Neural crest cell (in vitro differentiated cells): ENCODE measurements around the gene LIME1. TPM values are rescaled to one million over a fixed set of nuclear protein-coding genes. Genes with fewer than 3 reads are reported as not detected.
A peak's percentile ranks its signal among the peaks of the same experiment; 100 is the strongest.

Experiments used
- DNase-seq: peaks from one replicate; pipeline ENCODE4 v3.0.0; 2021; ENCODE audit warnings: low read depth, mixed read lengths, low spot score
- H3K27ac Mint-ChIP-seq: one replicate; pipeline ENCODE4 v1.8.0; 2021; ENCODE audit warnings: mild to moderate bottlenecking, mixed read lengths; ENCODE audit not compliant: unreplicated experiment
- H3K27me3 Mint-ChIP-seq: 2 replicates; pipeline ENCODE4 v1.8.0; 2021; ENCODE audit warnings: low read depth, mild to moderate bottlenecking, mixed read lengths
- H3K36me3 Mint-ChIP-seq: 2 replicates; pipeline ENCODE4 v1.8.0; 2021; ENCODE audit warnings: low read depth, mild to moderate bottlenecking, mixed read lengths
- H3K4me1 Mint-ChIP-seq: 2 replicates; pipeline ENCODE4 v1.8.0; 2021; ENCODE audit warnings: mixed read lengths
- H3K4me3 Mint-ChIP-seq: one replicate; pipeline ENCODE4 v1.8.0; 2021; ENCODE audit warnings: mild to moderate bottlenecking, mixed read lengths
- H3K9me3 Mint-ChIP-seq: 2 replicates; pipeline ENCODE4 v1.8.0; 2021; ENCODE audit warnings: mixed read lengths
- CTCF ChIP-seq: fragments of 200-600 bp; sonication (generic); conservative IDR thresholded peaks from 2 replicates; pipeline ENCODE4 v1.5.0; 2021; ENCODE audit warnings: antibody characterized with exemption, mild to moderate bottlenecking
- total RNA-seq: library from RNA; stranded (reverse); gene quantifications from 2 replicates; pipeline ENCODE4 v1.2.1, GENCODE V29; 2021

Gene LIME1
- total RNA-seq, 1 donor from 2014 or later, result 17.6 TPM

DNA sequence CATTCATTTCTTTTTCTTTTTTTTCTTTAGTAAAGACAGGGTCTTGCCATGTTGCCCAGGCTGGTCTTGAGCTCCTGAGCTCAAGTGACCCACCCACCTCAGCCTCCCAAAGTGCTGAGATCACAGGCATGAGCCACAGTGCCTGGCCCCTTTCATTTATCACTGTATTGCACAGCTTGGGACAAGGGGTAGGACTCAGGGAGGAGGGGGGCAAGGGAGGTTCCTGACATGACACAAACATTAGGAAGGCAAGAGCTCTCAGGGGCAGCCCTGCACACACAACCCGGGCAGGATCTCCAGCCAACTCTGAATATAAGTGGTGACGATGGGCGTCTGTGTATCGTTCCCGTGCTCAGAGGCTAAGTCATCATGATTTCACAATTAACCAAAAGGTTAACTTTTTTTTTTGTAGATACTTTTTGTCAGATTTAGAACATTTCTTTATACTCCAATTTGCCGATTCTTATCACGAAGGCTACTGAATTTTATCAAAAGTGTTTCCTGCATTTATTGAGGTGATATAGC is 23.0 kb downstream of the LIME1 start:
- no peak for DNase-seq
- no peak for TF ChIP-seq CTCF

DNA sequence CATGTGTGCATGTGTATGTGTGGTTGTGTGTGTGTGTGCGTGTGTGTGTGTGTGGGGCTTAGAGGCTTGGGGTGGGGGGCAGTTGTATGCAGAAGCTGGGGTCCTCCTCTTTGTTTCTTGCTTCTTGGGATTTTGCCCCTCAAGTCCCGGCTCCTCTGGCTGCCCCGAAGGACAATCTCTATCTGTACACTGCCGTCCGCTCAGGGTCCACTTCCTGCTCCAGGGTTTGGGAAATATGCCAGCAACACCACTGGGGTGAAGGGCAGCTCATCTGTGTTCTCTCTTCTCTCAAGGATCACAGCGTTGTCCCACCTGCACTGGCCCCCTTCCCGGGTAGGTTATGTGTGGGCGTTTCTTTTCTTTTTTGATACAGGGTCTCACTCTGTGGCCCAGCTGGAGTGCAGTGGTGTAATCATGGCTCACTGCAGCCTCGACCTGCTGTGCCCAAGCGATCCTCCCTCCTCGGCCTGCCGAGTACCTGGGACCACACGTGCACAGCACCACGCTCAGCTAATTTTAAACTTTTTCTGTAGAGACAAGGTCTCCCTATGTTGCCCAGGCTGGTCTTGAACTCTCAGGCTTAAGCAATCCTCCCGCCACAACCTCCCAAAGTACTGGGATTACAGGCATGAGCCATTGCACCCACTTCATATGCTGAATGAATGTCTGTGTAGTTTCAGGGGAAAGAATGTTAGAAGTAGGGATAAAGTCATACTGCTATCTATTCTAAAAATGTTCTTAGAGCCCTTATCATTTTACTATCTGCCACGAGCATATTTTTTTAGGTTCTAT is 28.8 kb downstream of the LIME1 start:
- Mint-ChIP-seq H3K4me1 (no peaks in the 10 kb centered on the region), H3K27me3 (no peaks in the 10 kb centered on the region), H3K4me3 (no peak overlapping the region), H3K36me3 (peaks cover 3% of the 10 kb centered on the region), H3K9me3 (no peaks in the 10 kb centered on the region), H3K27ac (no peak overlapping the region)
- no peak for DNase-seq
- no peak for TF ChIP-seq CTCF

More for the DNA sequence above, 23.0 kb downstream of the LIME1 start:
- Mint-ChIP-seq H3K4me1 (peaks cover 8% of the 10 kb centered on the region), H3K4me3 (no peak overlapping the region), H3K27ac (peak overlapping the region; percentile 62), H3K27me3 (no peaks in the 10 kb centered on the region), H3K9me3 (peaks cover 3% of the 10 kb centered on the region), H3K36me3 (peaks cover 5% of the 10 kb centered on the region)

DNA sequence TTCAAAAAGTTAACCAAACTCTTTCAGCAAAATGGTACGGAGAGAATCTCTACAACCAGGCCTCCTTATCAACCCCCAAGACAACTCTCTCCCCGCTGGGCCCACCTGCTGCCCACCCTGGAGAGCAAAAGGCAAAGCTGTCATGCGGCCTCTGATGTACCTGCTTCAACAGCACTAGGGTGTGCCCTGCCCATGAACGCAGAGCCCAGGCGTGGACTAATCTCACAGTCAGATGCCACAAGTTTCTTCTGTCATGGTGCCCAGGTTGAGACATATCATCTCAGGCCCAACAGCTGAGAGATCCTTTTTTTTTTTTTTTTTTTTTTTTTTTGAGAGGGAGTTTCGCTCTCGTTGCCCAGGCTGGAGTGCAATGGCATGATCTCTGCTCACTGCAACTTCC is 29.4 kb downstream of the LIME1 start:
- no peak for TF ChIP-seq CTCF
- Mint-ChIP-seq H3K27me3 (no peaks in the 10 kb centered on the region), H3K4me1 (no peaks in the 10 kb centered on the region), H3K9me3 (no peaks in the 10 kb centered on the region), H3K36me3 (peaks cover 3% of the 10 kb centered on the region), H3K27ac (no peak overlapping the region), H3K4me3 (no peak overlapping the region)
- DNase-seq, result no peak

GRCh38 chr20:63766695-63767426 is 30.4 kb downstream of the LIME1 start:
- Mint-ChIP-seq H3K4me1 (no peaks in the 10 kb centered on the region), H3K36me3 (peaks cover 3% of the 10 kb centered on the region), H3K27me3 (no peaks in the 10 kb centered on the region), H3K27ac (no peak overlapping the region), H3K9me3 (no peaks in the 10 kb centered on the region), H3K4me3 (no peak overlapping the region)
- TF ChIP-seq CTCF, result no peak
- no peak for DNase-seq

DNA sequence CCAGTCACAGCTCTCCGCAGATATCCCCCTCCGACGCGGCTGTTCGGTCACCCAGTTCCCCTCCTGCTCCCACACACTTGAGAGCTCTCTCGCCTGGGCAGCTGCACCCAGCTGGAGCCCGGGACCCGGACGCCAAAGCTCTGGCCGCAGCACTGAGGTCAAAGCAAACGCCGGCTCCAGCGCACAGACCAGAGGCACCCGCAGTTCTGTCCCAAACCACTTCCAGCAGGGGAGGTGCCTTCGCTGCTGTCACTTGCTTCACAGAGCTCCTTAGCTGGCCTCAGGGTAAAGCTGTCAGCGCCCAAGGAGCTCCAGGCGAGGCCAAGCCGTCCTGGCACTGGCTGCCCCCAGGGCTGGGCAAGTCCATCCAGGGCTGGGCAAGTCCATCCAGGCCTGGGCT is 31.0 kb downstream of the LIME1 start:
- no peak for DNase-seq
- Mint-ChIP-seq H3K4me3 (no peak overlapping the region), H3K27ac (no peak overlapping the region), H3K9me3 (no peaks in the 10 kb centered on the region), H3K4me1 (no peaks in the 10 kb centered on the region), H3K36me3 (peaks cover 3% of the 10 kb centered on the region), H3K27me3 (no peaks in the 10 kb centered on the region)
- no peak for TF ChIP-seq CTCF
